Measurements from ENCODE around the gene ACKR4. TPM values are rescaled to one million over a fixed set of nuclear protein-coding genes. Genes with fewer than 3 reads are reported as not detected.

Gene ACKR4
- total and polyA plus RNA-seq, 2 donors (not counting 3 experiments of a cell fraction or from before 2014, with no cell fraction given) = 3.2 to 14.3 TPM

- no peaks in the 10 kb centered on the region for H3K9me3 ChIP-seq (replicated peaks; ENCODE audit: control insufficient read depth, insufficient read depth, low read length)
- H3K9me1 ChIP-seq (replicated peaks; ENCODE audit: control insufficient read depth, extremely low read depth, insufficient read depth, low read length) = no peaks in the 10 kb centered on the region
- H3K27me3 ChIP-seq (ENCODE audit: control insufficient read depth in 2 of 2, insufficient read depth in 2 of 2, low read length in 2 of 2) = no peaks in the 10 kb centered on the region
- dilution Hi-C loops (cut with MboI; ENCODE audit: extremely low pct_ligation_motif_present, low sequenced_read_pairs) = no loop called here
- no peak overlapping the region for H3K4me2 ChIP-seq (ENCODE audit: insufficient read depth, low read length)
- peaks cover 9% of the 10 kb centered on the region for H3K4me1 ChIP-seq (ENCODE audit: control insufficient read depth, extremely low read depth, insufficient read depth, low read length)
- DNase-seq (ENCODE audit: low read depth, low spot score) = no peak
- no peak overlapping the region for H3K4me3 ChIP-seq (replicated peaks in 1 of 3; ENCODE audit: insufficient read depth in 1 of 3, low read depth in 1 of 3, low read length in 3 of 3)
- H3K9ac ChIP-seq (replicated peaks; ENCODE audit: extremely low read depth, insufficient read depth, low read length) = no peak overlapping the region
- BruUV-seq (replicated peaks) = no TSS peak
- no peaks in the 10 kb centered on the region for H4K20me1 ChIP-seq (replicated peaks; ENCODE audit: control insufficient read depth, extremely low read depth, insufficient read depth, low read length)
- intact Hi-C loops (cut with micrococcal nuclease) = no loop called here
- H3K79me2 ChIP-seq (ENCODE audit: control insufficient read depth, insufficient read depth, low read length) = no peaks in the 10 kb centered on the region
- TF ChIP-seq MAX (IDR thresholded peaks at IDR 0.05; ENCODE audit: insufficient read depth, insufficient read length) (no peak), POLR2AphosphoS5 (IDR thresholded peaks at IDR 0.05; ENCODE audit: insufficient read depth, low read depth, low read length) (no peak), POLR2A (IDR thresholded peaks at IDR 0.05; ENCODE audit: low read depth, low read length) (no peak), JUN (IDR thresholded peaks at IDR 0.05; ENCODE audit: borderline replicate concordance, insufficient read depth, insufficient read length, low read depth) (no peak), MYC (IDR thresholded peaks at IDR 0.05; ENCODE audit: low read depth, low read length) (no peak)
- ChIA-PET POLR2A (no interaction called here), CTCF (no interaction called here)
- no peaks in the 10 kb centered on the region for H3K36me3 ChIP-seq (ENCODE audit: control insufficient read depth in 2 of 2, extremely low read depth in 1 of 2, insufficient read depth in 2 of 2, low read length in 2 of 2)
- no peak overlapping the region for H2AFZ ChIP-seq (ENCODE audit: low read depth, low read length)
- H3K27ac ChIP-seq (ENCODE audit: insufficient read depth, low read depth, low read length) = no peak overlapping the region
- no peak for FAIRE-seq
Measured at GRCh38 chr3:132615881-132616280, 18.8 kb downstream of the ACKR4 start.

- Histone ChIP-seq H3K9me1 (replicated peaks; ENCODE audit: control insufficient read depth, extremely low read depth, insufficient read depth, low read length) (no peaks in the 10 kb centered on the region), H3K36me3 (ENCODE audit: control insufficient read depth in 2 of 2, extremely low read depth in 1 of 2, insufficient read depth in 2 of 2, low read length in 2 of 2) (no peaks in the 10 kb centered on the region), H2AFZ (ENCODE audit: low read depth, low read length) (no peak overlapping the region), H4K20me1 (replicated peaks; ENCODE audit: control insufficient read depth, extremely low read depth, insufficient read depth, low read length) (no peaks in the 10 kb centered on the region), H3K9ac (replicated peaks; ENCODE audit: extremely low read depth, insufficient read depth, low read length) (no peak overlapping the region), H3K4me1 (ENCODE audit: control insufficient read depth, extremely low read depth, insufficient read depth, low read length) (peaks cover 14% of the 10 kb centered on the region), H3K4me3 (replicated peaks in 1 of 3; ENCODE audit: insufficient read depth in 1 of 3, low read depth in 1 of 3, low read length in 3 of 3) (no peak overlapping the region), H3K4me2 (ENCODE audit: insufficient read depth, low read length) (no peak overlapping the region), H3K27ac (ENCODE audit: insufficient read depth, low read depth, low read length) (no peak overlapping the region), H3K79me2 (ENCODE audit: control insufficient read depth, insufficient read depth, low read length) (no peaks in the 10 kb centered on the region), H3K27me3 (ENCODE audit: control insufficient read depth in 2 of 2, insufficient read depth in 2 of 2, low read length in 2 of 2) (no peaks in the 10 kb centered on the region), H3K9me3 (replicated peaks; ENCODE audit: control insufficient read depth, insufficient read depth, low read length) (no peaks in the 10 kb centered on the region)
- FAIRE-seq (no peak), DNase-seq (ENCODE audit: low read depth, low spot score) (no peak)
- dilution Hi-C loops (cut with MboI; ENCODE audit: extremely low pct_ligation_motif_present, low sequenced_read_pairs) = no loop called here
- intact Hi-C loops (cut with micrococcal nuclease) = no loop called here
- ChIA-PET CTCF (no interaction called here), POLR2A (no interaction called here)
- BruUV-seq (replicated peaks) = no TSS peak
- no peak for TF ChIP-seq MYC (IDR thresholded peaks at IDR 0.05; ENCODE audit: low read depth, low read length)
- TF ChIP-seq MAX (IDR thresholded peaks at IDR 0.05; ENCODE audit: insufficient read depth, insufficient read length) = no peak
- no peak for TF ChIP-seq GATA2 (IDR thresholded peaks at IDR 0.05; ENCODE audit: insufficient read depth, insufficient read length, low read depth, low read length)
- TF ChIP-seq CTCF (IDR thresholded peaks at IDR 0.05; ENCODE audit: extremely low read depth in 1 of 2, insufficient read depth in 1 of 2, low read depth in 1 of 2, low read length in 2 of 2) = no peak
- no peak for TF ChIP-seq POLR2AphosphoS5 (IDR thresholded peaks at IDR 0.05; ENCODE audit: insufficient read depth, low read depth, low read length)
- TF ChIP-seq JUN (IDR thresholded peaks at IDR 0.05; ENCODE audit: borderline replicate concordance, insufficient read depth, insufficient read length, low read depth) = no peak
- no peak for TF ChIP-seq FOS (IDR thresholded peaks at IDR 0.05; ENCODE audit: borderline replicate concordance, insufficient read depth, low read length)
- TF ChIP-seq EZH2 (IDR thresholded peaks at IDR 0.05; ENCODE audit: borderline replicate concordance, low read depth, low read length, severe bottlenecking) = no peak
- no peak for TF ChIP-seq POLR2A (IDR thresholded peaks at IDR 0.05; ENCODE audit: low read depth, low read length)
Measured at GRCh38 chr3:132616780-132617179, 19.7 kb downstream of the ACKR4 start.
